GM19397 (cell line): Measurements from ENCODE around the gene OR10T2.
"Not testable (repeated sequence)": the region's sequence is repeated elsewhere in the genome, so short reads cannot be mapped to it uniquely, and the experiment has no call there.

Experiments
- ATAC-seq: cut with Tn5 transposase; IDR thresholded peaks from one replicate; pipeline ENCODE4 v1.9.1; 2021; ENCODE audit warnings: mild to moderate bottlenecking, moderate library complexity; ENCODE audit not compliant: unreplicated experiment

OR10T2 gene

DNA sequence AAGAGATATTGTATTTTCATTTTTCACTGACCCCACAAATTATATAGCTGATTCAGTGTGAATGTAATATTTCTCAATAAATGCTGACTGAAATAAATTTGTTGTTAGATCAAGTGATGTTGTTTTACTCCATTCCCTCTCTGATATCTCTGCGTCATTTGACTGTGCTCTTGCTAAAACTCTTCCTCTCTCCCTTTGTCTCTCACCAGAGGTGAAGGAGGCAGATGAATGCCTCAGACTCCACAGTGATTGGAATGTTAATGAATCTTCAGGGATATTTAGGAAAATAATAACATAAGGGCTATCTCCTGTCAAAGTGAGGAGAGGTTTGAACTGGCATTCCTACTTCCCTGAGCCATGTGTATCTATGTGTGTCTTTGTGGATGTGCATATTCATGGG is 41.8 kb downstream of the OR10T2 start:
- ATAC-seq = no peak

DNA sequence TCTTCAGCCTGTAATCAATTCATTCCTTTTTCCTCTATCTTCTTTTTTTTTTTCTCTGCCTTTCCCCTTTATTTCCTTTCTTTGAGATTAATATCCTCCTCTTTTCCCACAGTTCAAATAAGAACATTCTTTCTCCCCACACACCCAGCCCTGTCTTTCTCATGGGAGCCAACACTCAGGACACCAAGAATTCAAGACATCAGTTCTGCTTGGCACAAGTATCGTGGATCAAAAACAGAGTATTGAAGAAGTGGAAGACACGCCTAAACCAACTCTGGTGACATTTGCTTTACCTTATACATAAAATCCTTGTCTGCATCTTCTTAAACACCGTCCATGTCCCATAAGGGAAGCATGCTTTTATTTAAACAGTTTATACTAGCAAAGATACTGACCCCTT is 42.6 kb downstream of the OR10T2 start:
- ATAC-seq = no peak

DNA sequence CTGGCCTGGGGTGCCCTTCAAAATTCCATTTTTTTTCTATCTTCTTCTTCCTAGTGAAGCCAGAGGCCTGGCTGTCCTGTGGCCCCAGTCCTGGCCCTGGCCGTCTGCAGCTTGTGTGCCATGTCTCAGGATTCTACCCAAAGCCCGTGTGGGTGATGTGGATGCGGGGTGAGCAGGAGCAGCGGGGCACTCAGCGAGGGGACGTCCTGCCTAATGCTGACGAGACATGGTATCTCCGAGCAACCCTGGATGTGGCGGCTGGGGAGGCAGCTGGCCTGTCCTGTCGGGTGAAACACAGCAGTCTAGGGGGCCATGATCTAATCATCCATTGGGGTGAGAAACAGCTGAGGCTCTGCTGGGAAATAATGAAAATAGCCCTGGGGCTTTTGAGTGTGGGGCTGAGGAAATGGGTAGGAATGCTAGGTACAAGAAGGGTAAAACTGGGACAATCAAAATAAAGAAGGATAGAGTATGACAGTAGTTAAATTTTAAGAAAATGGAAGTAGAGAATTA is 43.4 kb downstream of the OR10T2 start:
- no peak for ATAC-seq

DNA sequence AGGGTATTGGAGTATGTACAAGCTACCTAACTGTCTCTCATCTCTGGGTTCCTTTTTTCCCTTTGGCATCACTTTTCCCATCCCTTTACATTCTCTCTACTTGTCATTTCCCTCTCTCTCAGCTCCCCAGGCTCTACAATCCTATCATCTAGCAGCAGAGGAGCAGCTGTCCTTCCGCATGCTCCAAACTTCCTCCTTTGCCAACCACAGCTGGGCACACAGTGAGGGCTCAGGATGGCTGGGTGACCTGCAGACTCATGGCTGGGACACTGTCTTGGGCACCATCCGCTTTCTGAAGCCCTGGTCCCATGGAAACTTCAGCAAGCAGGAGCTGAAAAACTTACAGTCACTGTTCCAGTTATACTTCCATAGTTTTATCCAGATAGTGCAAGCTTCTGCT is 45.0 kb downstream of the OR10T2 start:
- no peak for ATAC-seq

DNA sequence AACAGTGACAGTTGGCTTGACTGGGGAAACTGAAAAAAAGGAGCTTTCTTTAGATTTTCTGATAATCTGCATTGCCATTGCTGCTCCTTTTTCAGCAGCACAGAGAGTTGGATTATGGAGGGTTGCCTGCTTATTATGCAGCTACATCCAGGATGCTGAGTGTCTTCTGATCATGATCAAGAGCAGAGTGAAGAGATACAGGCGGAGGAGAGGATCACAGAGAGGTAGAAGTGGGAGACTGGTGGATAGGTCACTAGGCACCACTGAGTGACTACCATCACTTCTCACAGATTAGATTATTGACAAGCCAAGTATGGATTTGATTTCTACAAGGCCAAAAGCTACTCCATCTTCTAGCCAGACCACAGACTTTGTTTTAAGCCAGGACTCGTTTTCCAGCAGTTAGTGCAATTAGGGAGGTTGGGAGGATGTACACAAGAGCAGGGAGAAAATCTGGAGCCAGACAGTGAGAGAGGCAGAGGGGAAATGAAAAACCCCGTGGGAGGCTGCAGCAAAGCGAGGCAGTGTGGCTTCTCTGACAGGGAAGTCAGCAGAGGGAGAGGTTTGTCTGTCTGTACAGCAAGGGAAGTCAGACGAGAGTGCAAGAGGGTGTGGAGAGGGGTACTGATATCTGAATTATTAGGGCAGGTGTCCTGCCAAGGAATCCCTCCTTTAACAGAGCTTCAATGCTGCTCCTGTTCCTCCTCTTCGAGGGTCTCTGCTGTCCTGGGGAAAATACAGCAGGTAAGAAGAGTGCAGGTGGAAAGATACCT is 45.8 kb downstream of the OR10T2 start, which contains the start of gene CD1E:
Gene CD1E (plus strand): TSS at position 592 of the 773 bp plus-strand sequence. CDS start 95 bp downstream, at position 687.
- ATAC-seq = no peak

DNA sequence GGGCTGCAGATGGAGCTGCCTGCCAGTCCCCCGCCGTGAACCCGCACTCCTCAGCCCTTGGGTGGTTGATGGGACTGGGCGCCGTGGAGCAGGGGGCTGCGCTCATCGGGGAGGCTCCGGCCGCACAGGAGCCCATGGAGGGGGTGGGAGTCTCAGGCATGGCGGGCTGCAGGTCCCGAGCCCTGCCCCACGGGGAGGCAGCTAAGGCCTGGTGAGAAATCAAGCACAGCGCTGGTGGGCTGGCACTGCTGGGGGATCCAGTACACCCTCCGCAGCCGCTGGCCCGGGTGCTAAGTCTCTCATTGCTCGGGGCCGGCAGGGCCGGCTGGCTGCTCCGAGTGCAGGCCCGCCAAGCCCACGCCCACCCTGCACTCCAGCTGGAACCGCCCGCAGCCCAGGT is 50.3 kb downstream of the OR10T2 start:
- ATAC-seq = not testable (repeated sequence)
